HEK293 (cell line): ENCODE data around the gene ASF1A.

Experiments used
- ATF2 ChIP-seq: fragments of 450-650 bp; formaldehyde crosslinking; IDR thresholded peaks from 2 replicates; pipeline ENCODE4 v1.5.1; 2016; ENCODE audit warnings: missing biosample characterization, missing genetic modification characterization, low read depth
- CTCF ChIP-seq: fragments of 450-650 bp; formaldehyde crosslinking; IDR thresholded peaks from 2 replicates; pipeline ENCODE4 v1.5.1; 2016; ENCODE audit warnings: missing biosample characterization, missing genetic modification characterization
- ELK4 ChIP-seq: IDR thresholded peaks from 2 replicates; pipeline ENCODE4 v1.6.1; 2011; ENCODE audit warnings: mild to moderate bottlenecking, low read depth, low read length, borderline replicate concordance
- GLI4 ChIP-seq: fragments of 450-650 bp; formaldehyde crosslinking; IDR thresholded peaks from 2 replicates; pipeline ENCODE4 v1.5.1; 2016; ENCODE audit warnings: missing biosample characterization, missing genetic modification characterization
- KLF9 ChIP-seq: fragments of 450-650 bp; formaldehyde crosslinking; IDR thresholded peaks from 2 replicates; pipeline ENCODE4 v1.5.1; 2016; ENCODE audit warnings: missing biosample characterization, missing genetic modification characterization, low read depth
- PBX3 ChIP-seq: sonication (generic); formaldehyde crosslinking; IDR thresholded peaks from 2 replicates; pipeline ENCODE4 v1.8.1; 2022; ENCODE audit warnings: mild to moderate bottlenecking, moderate library complexity, missing genetic modification reagents
- RBAK ChIP-seq: fragments of 450-650 bp; formaldehyde crosslinking; IDR thresholded peaks from 2 replicates; pipeline ENCODE4 v1.5.1; 2016; ENCODE audit warnings: missing biosample characterization, missing genetic modification characterization
- SETDB1 ChIP-seq: IDR thresholded peaks from one replicate; pipeline ENCODE4 v1.6.1; 2017; ENCODE audit warnings: mild to moderate bottlenecking, low read length, moderate library complexity, mixed read lengths; ENCODE audit not compliant: insufficient read length
- SP2 ChIP-seq: fragments of 450-650 bp; formaldehyde crosslinking; IDR thresholded peaks from 2 replicates; pipeline ENCODE4 v1.5.1; 2016; ENCODE audit warnings: missing biosample characterization, missing genetic modification characterization
- ZBTB11 ChIP-seq: fragments of 450-650 bp; formaldehyde crosslinking; conservative IDR thresholded peaks from 2 replicates; pipeline ENCODE4 v1.5.1; 2016; ENCODE audit warnings: low read depth, missing biosample characterization, missing genetic modification characterization
- ZIC2 ChIP-seq: fragments of 450-650 bp; formaldehyde crosslinking; IDR thresholded peaks from 2 replicates; pipeline ENCODE4 v1.5.1; 2016; ENCODE audit warnings: missing biosample characterization, missing genetic modification characterization
- ZNF26 ChIP-seq: fragments of 450-650 bp; formaldehyde crosslinking; IDR thresholded peaks from 2 replicates; pipeline ENCODE4 v1.5.1; 2016; ENCODE audit warnings: missing biosample characterization, missing genetic modification characterization
- ZNF501 ChIP-seq: fragments of 450-650 bp; formaldehyde crosslinking; IDR thresholded peaks from 2 replicates; pipeline ENCODE4 v1.5.1; 2016; ENCODE audit warnings: missing biosample characterization, missing genetic modification characterization
- ZNF830 ChIP-seq: fragments of 450-650 bp; IDR thresholded peaks from 2 replicates; pipeline ENCODE4 v1.5.0; 2018; ENCODE audit warnings: missing biosample characterization, missing genetic modification characterization, low read depth, mild to moderate bottlenecking, moderate library complexity

GRCh38 chr6:118903691-118904090 is 9.7 kb downstream of the ASF1A start:
- TF ChIP-seq SETDB1 (no peak), ZNF26 (tag by site-specific recombination) (no peak), ZNF501 (tag by site-specific recombination) (no peak), SP2 (no peak), CTCF (tag by site-specific recombination) (no peak), ELK4 (no peak), PBX3 (CRISPR knock-in tag) (no peak), RBAK (tag by site-specific recombination) (no peak), ATF2 (tag by site-specific recombination) (no peak), ZIC2 (tag by site-specific recombination) (no peak), ZNF830 (tag by site-specific recombination) (no peak), KLF9 (tag by site-specific recombination) (no peak), GLI4 (tag by site-specific recombination) (no peak), ZBTB11 (no peak)
